Kidney (tissue), 14 donors: ENCODE data around the gene GOLGA1. TPM values are rescaled to one million over a fixed set of nuclear protein-coding genes. Genes with fewer than 3 reads are reported as not detected.

Source experiments
- DNase-seq, 5 donors: peaks; one replicate each; pipeline ENCODE4 v3.0.0-alpha.2; 2013 to 2020
- FAIRE-seq: peaks from 2 replicates; lab custom pipeline; 2012; peaks lifted over from hg19 to GRCh38; lab: Jason Lieb, UNC
- H3K27ac ChIP-seq, 2 donors: one replicate each; pipeline ENCODE4 v1.7.0; 2013; ENCODE audit warnings: low read depth in 2 of 2, low read length in 2 of 2, inconsistent platforms in 1 of 2
- H3K27me3 ChIP-seq: one replicate; pipeline ENCODE4 v1.7.1; 2013; ENCODE audit warnings: low read length, inconsistent platforms; ENCODE audit not compliant: control insufficient read depth, insufficient read depth
- H3K36me3 ChIP-seq, 3 donors: one replicate each; pipeline versions ENCODE4 v1.7.0 to v1.7.1; 2013; ENCODE audit warnings: low read length in 3 of 3, control low read depth in 1 of 3, inconsistent platforms in 1 of 3; ENCODE audit not compliant: insufficient read depth in 3 of 3, control insufficient read depth in 2 of 3
- H3K4me1 ChIP-seq, 3 donors: one replicate each; pipeline versions ENCODE4 v1.7.0 to v1.7.1; 2013; ENCODE audit warnings: low read length in 3 of 3, inconsistent platforms in 1 of 3, low read depth in 1 of 3; ENCODE audit not compliant: control insufficient read depth in 2 of 3, insufficient read depth in 2 of 3
- H3K4me3 ChIP-seq, 3 donors: one replicate each; pipeline versions ENCODE4 v1.7.0 to v1.8.1; 2013; ENCODE audit warnings: low read length in 3 of 3, control low read depth in 1 of 3, inconsistent platforms in 1 of 3
- H3K9ac ChIP-seq, 3 donors: one replicate each; pipeline versions ENCODE4 v1.7.0 to v1.7.1; 2013; ENCODE audit warnings: low read length in 3 of 3, control low read depth in 1 of 3, inconsistent platforms in 1 of 3
- H3K9me3 ChIP-seq, 3 donors: one replicate each; pipeline versions ENCODE4 v1.7.0 to v1.7.1; 2013; ENCODE audit warnings: low read length in 3 of 3, control low read depth in 1 of 3, inconsistent platforms in 1 of 3; ENCODE audit not compliant: control insufficient read depth in 2 of 3, insufficient read depth in 1 of 3
- intact Hi-C: fragments of 100-400 bp; cut with DNase I; formaldehyde crosslinking; loops from one replicate; pipeline ENCODE4 v1.11.1; 2022
- polyA plus RNA-seq: library from polyadenylated mRNA; stranded (reverse); fragments of 350-450 nt; fragmentation: Illumina TruSeq; extraction: RNeasy Lipid Tissue Mini Kit (QIAGEN cat#74804); gene quantifications from one replicate; pipeline ENCODE4 v1.2.3, GENCODE V29; 2014; ENCODE audit warnings: low read depth, low replicate concordance; ENCODE audit not compliant: insufficient read depth
- total RNA-seq: library from RNA; stranded (reverse); fragmentation: NEBNext Ultra II Directional; extraction: Animal tissue kit (Norgen Biotek cat#: 25700); gene quantifications from one replicate; pipeline ENCODE4 v1.2.1, GENCODE V29; 2021
- TF ChIP-seq, protein P1 (sequence below): IDR thresholded peaks from 3 replicates; pipeline ENCODE4 v1.5.1; 2012; ENCODE audit warnings: mild to moderate bottlenecking, moderate library complexity, borderline replicate concordance; ENCODE audit not compliant: insufficient read depth; ENCODE audit errors: extremely low read depth
- donor health status: control.
- donor health status: control.
- donor health status: control.
- donor health status: control.
- donor health status: control.
- donor health status: DM: yes; HTN: yes; CAD: no.
- donor health status: Normal renal cell carcinoma (clear cell type).

The GOLGA1 gene
- total and polyA plus RNA-seq, 2 donors from 2014 or later = 6.2 to 21.0 TPM

DNA sequence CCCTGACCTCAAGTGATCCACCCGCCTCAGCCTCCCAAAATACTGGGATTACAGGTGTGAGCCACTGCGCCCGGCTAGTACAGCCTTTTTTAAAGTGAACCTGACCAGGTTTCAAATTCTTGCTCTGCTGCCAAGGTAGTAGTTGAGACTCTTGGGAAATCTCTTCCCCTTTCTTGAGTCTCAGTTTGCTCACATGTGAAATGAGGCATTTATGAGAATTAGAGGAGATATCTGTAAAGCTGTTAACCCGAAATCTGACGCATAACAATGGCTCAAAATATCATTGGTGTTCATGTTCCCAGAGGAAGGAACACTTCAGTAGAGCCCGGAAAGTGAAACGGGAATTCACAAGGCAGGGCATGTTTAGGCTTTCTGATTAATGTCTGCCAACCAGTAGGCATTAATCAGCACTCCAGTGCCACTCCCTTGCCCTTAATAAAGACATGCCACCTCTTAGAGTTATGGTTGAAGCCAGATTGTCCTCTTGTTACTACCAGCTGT, 77.5 kb downstream of the GOLGA1 start:
- Histone ChIP-seq H3K9ac (peak overlapping the region in 2 of 3 donors; percentile 55 to 58), H3K4me3 (no peak overlapping the region), H3K4me1 (peaks cover 6 to 19% (median 7%) of the 10 kb centered on the region in 3 donors), H3K27ac (no peak overlapping the region), H3K36me3 (peaks cover 8 to 22% (median 9%) of the 10 kb centered on the region in 3 donors), H3K9me3 (no peaks in the 10 kb centered on the region), H3K27me3 (no peaks in the 10 kb centered on the region)
- no peak for FAIRE-seq
- TF ChIP-seq, protein P1, sequence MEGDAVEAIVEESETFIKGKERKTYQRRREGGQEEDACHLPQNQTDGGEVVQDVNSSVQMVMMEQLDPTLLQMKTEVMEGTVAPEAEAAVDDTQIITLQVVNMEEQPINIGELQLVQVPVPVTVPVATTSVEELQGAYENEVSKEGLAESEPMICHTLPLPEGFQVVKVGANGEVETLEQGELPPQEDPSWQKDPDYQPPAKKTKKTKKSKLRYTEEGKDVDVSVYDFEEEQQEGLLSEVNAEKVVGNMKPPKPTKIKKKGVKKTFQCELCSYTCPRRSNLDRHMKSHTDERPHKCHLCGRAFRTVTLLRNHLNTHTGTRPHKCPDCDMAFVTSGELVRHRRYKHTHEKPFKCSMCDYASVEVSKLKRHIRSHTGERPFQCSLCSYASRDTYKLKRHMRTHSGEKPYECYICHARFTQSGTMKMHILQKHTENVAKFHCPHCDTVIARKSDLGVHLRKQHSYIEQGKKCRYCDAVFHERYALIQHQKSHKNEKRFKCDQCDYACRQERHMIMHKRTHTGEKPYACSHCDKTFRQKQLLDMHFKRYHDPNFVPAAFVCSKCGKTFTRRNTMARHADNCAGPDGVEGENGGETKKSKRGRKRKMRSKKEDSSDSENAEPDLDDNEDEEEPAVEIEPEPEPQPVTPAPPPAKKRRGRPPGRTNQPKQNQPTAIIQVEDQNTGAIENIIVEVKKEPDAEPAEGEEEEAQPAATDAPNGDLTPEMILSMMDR = no peak
- intact Hi-C loops = no loop called here
- no peak for DNase-seq

DNA sequence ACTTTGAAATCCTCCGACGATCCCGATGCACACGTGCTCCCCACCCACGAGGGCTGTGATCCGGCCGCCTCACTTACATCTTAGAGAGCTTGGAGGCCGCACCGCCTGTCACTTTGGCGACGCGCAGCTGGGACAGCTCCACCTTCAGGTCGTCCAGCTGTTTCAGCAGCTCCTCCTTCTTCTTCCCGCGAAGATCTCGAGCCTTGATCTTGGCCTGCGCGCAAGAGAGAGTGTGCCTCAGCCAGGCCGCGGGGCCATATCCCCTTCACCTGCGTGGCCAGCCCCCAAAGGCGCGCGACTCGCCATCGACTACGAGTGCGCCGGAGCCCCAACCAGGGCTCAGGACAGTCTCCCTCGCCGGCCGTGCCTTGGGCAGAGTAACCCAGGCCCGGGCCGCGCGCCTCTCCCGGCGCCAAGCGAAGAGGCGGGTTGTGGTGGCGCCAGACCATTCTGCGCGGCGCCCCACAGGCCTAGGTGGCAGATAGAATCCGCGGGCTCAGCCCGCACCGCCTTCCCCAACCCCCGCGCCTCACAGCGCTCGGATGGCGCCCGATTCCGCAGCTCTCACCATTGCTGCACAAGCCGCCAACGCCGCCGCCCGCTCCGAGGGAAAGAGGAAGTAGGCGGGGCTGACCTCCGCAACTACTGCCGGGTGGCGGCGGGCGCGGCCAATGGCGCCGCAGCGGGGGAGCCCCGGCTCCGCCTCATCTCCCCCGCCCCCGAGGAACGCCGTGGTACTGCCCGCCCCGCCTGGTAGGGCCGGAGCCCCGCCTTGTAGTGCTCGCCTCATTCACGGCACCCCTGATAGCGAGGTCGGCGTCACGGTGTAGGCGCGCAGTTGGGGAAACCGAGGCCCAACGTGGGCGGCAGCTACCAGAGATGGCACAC, 79.3 kb downstream of the GOLGA1 start, which contains the start of the genes ARPC5L and RPL35:
Gene ARPC5L (plus strand): TSS at position 789 of the 888 bp plus-strand sequence. CDS start 7,161 bp downstream, outside the sequence.
Gene RPL35 (minus strand): TSS at position 616 of the 888 bp plus-strand sequence. CDS start 45 bp downstream, at position 571.
- peak within 1 kb of the TSS; percentile 85 to 97 (median 96) for H3K4me3 ChIP-seq
- peak; percentile 94 to 98 (median 96) for DNase-seq
- intact Hi-C loops = no loop called here

DNA sequence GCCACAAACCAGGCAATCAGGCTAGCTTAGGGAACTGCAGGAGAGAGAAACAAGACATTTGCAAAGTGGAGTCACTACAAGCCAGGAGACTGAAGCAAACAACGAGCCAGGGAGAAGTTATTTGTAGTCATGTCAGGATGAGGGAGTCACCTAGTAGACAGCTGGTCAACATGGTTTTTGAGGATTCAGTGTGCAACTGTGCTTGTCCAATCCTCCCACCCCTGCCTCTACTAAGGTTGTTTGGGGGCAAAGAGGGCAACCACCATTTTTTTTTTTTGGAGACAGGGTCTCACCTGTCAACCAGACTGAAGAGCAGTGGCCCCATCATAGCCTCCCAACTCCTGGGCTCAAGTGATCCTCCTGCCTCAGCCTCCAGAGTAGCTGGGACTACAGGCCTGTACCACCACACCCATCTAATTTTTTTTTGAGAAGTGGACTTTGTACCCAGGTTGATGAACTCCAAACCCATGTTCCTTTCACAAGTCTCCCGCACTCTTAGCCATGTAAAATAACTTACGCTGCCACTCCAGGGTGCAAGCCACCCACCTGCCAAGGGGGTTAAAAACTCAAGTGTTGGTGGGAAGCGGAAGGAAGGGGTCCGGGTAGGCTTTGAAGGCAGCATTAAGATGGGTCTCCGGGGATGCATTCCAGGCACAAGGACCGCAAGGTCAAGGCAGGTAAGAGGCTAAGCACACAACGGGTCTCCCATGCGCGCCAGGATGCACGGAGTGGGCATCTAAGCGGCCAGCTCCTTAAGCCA, 80.1 kb downstream of the GOLGA1 start:
- H3K4me1 ChIP-seq = peaks cover 0 to 12% (median 6%) of the 10 kb centered on the region in 3 donors
- peak overlapping the region; percentile 83 to 91 for H3K27ac ChIP-seq
- peak overlapping the region; percentile 76 to 85 (median 81) for H3K4me3 ChIP-seq
- H3K9ac ChIP-seq = peak overlapping the region; percentile 78 to 99 (median 85)
- no peaks in the 10 kb centered on the region for H3K27me3 ChIP-seq
- TF ChIP-seq, protein P1 = no peak
- no peak for DNase-seq
- intact Hi-C loops = no loop called here
- H3K36me3 ChIP-seq = peaks cover 9 to 32% (median 17%) of the 10 kb centered on the region in 3 donors
- no peak for FAIRE-seq
- no peaks in the 10 kb centered on the region for H3K9me3 ChIP-seq

More for the DNA sequence above, 79.3 kb downstream of the GOLGA1 start, which contains the start of the genes ARPC5L and RPL35:
- peaks cover 0 to 12% (median 6%) of the 10 kb centered on the region in 3 donors for H3K4me1 ChIP-seq
- TF ChIP-seq, protein P1 = no peak
- H3K27ac ChIP-seq = peak within 1 kb of the TSS; percentile 91 to 93
- peak within 1 kb of the TSS; percentile 88 to 99 (median 90) for H3K9ac ChIP-seq
- no peaks in the 10 kb centered on the region for H3K27me3 ChIP-seq
- H3K9me3 ChIP-seq = no peaks in the 10 kb centered on the region
- FAIRE-seq = no peak
- H3K36me3 ChIP-seq = peaks cover 9 to 32% (median 17%) of the 10 kb centered on the region in 3 donors
